Fibroblast of lung (primary cell): ENCODE data around the gene MMP25. TPM values are rescaled to one million over a fixed set of nuclear protein-coding genes. Genes with fewer than 3 reads are reported as not detected.

ENCODE experiments used
- DNase-seq, 2 donors: peaks; one replicate each; pipeline versions ENCODE4 v3.0.0 to v3.0.0-alpha.2; 2010; ENCODE audit warnings: low read depth in 2 of 2
- H2AFZ ChIP-seq: 2 replicates; pipeline ENCODE4 v1.5.1; 2012; ENCODE audit warnings: low read length, control low read depth, inconsistent platforms
- H3K27ac ChIP-seq: 2 replicates; pipeline ENCODE4 v1.5.1; 2011; ENCODE audit warnings: low read length, control low read depth; ENCODE audit not compliant: insufficient read depth
- H3K27me3 ChIP-seq: 2 replicates; pipeline ENCODE4 v1.5.1; 2011; ENCODE audit warnings: mild to moderate bottlenecking, low read length; ENCODE audit not compliant: control insufficient read depth, insufficient read depth
- H3K36me3 ChIP-seq: 2 replicates; pipeline ENCODE4 v1.5.1; 2011; ENCODE audit warnings: low read length; ENCODE audit not compliant: control insufficient read depth, insufficient read depth
- H3K4me1 ChIP-seq: 2 replicates; pipeline ENCODE4 v1.5.1; 2011; ENCODE audit warnings: low read length; ENCODE audit not compliant: control insufficient read depth, insufficient read depth; ENCODE audit errors: extremely low read depth
- H3K4me2 ChIP-seq: 2 replicates; pipeline ENCODE4 v1.5.1; 2011; ENCODE audit warnings: low read length, control low read depth; ENCODE audit not compliant: insufficient read depth; ENCODE audit errors: extremely low read depth
- H3K4me3 ChIP-seq, 4 experiments: fragments of 200-600 bp in 1 of 4; sonication (generic) in 1 of 4; replicated peaks in 1 of 4; 2 replicates each; pipeline ENCODE4 v1.5.1; 2011 to 2016; ENCODE audit warnings: low read length in 4 of 4, low read depth in 3 of 4, mild to moderate bottlenecking in 3 of 4, control low read depth in 2 of 4, inconsistent platforms in 1 of 4, mixed read lengths in 1 of 4; ENCODE audit not compliant: insufficient read depth in 1 of 4; ENCODE audit errors: control extremely low read depth in 1 of 4
- H3K79me2 ChIP-seq: 2 replicates; pipeline ENCODE4 v1.5.1; 2012; ENCODE audit warnings: mild to moderate bottlenecking, low read length, inconsistent platforms; ENCODE audit not compliant: control insufficient read depth, insufficient read depth
- H3K9ac ChIP-seq: 2 replicates; pipeline ENCODE4 v1.5.1; 2011; ENCODE audit warnings: mild to moderate bottlenecking, low read length, control low read depth; ENCODE audit not compliant: insufficient read depth
- H3K9me3 ChIP-seq: 2 replicates; pipeline ENCODE4 v1.5.1; 2012; ENCODE audit warnings: low read depth, low read length; ENCODE audit not compliant: control insufficient read depth, insufficient read depth
- H4K20me1 ChIP-seq: 2 replicates; pipeline ENCODE4 v1.5.1; 2011; ENCODE audit warnings: low read length; ENCODE audit not compliant: control insufficient read depth, insufficient read depth; ENCODE audit errors: extremely low read depth
- CTCF ChIP-seq, 2 donors: IDR thresholded peaks in 1 of 2; conservative IDR thresholded peaks in 1 of 2; 1 replicate in 1 of 2; 2 replicates in 1 of 2; pipeline ENCODE4 v1.5.1; 2011 to 2012; ENCODE audit warnings: low read length in 2 of 2, control low read depth in 1 of 2, inconsistent platforms in 1 of 2, low read depth in 1 of 2, mild to moderate bottlenecking in 1 of 2
- EZH2 ChIP-seq: IDR thresholded peaks from 2 replicates; pipeline ENCODE4 v1.5.1; 2012; ENCODE audit warnings: low read length, control low read depth, mild to moderate bottlenecking; ENCODE audit errors: missing control alignments
- polyA plus RNA-seq, 2 donors: library from polyadenylated mRNA; depleted of rRNA in 1 of 2; stranded (reverse) in 1 of 2; unstranded in 1 of 2; fragments of >200 nt; gene quantifications; 2 replicates each; pipeline ENCODE4 v1.2.1, GENCODE V29; 2011 to 2012; ENCODE audit warnings: missing spikeins in 1 of 2
- total RNA-seq: library from RNA; depleted of rRNA; stranded (reverse); fragments of >200 nt; gene quantifications from 2 replicates; pipeline ENCODE4 v1.2.1, GENCODE V29; 2014

MMP25 gene
- total and polyA plus RNA-seq, 2 donors (not counting 1 experiment from before 2014, with no cell fraction given): 0.03 TPM; not detected in 1

- TF ChIP-seq CTCF (conservative IDR thresholded peaks at IDR 0.05 in 1 of 2, IDR thresholded peaks at IDR 0.05 in 1 of 2; ENCODE audit: low read depth in 1 of 2, low read length in 2 of 2) (no peak), EZH2 (no peak)
- Histone ChIP-seq H3K36me3 (no peaks in the 10 kb centered on the region), H3K27ac (no peak overlapping the region), H3K4me1 (no peaks in the 10 kb centered on the region), H2AFZ (no peak overlapping the region), H3K9ac (no peak overlapping the region), H3K4me3 (no peak overlapping the region), H4K20me1 (no peaks in the 10 kb centered on the region), H3K79me2 (no peaks in the 10 kb centered on the region), H3K27me3 (no peaks in the 10 kb centered on the region), H3K4me2 (peak overlapping the region; percentile 96), H3K9me3 (no peaks in the 10 kb centered on the region)
- no peak for DNase-seq
Observed at GRCh38 chr16:3057181-3058138, 11.1 kb downstream of the MMP25 start.

DNA sequence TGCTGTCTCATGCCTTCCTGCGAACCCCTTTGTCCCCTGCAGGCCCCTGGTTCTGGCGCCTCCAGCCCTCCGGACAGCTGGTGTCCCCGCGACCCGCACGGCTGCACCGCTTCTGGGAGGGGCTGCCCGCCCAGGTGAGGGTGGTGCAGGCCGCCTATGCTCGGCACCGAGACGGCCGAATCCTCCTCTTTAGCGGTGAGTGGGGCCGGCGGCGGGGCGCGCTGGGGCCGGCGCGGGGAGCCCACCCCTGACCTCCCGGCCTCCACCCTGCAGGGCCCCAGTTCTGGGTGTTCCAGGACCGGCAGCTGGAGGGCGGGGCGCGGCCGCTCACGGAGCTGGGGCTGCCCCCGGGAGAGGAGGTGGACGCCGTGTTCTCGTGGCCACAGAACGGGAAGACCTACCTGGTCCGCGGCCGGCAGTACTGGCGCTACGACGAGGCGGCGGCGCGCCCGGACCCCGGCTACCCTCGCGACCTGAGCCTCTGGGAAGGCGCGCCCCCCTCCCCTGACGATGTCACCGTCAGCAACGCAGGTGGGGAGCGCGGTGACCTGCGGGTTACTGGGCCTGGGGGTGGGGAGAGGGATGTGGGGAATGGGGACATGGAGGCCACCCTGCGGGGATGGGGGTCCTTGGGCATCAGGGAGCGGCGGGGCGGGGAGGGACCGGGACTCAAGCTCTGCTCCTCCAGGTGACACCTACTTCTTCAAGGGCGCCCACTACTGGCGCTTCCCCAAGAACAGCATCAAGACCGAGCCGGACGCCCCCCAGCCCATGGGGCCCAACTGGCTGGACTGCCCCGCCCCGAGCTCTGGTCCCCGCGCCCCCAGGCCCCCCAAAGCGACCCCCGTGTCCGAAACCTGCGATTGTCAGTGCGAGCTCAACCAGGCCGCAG lies 12.0 kb downstream of the MMP25 start:
- H3K79me2 ChIP-seq: no peaks in the 10 kb centered on the region
- no peaks in the 10 kb centered on the region for H4K20me1 ChIP-seq
- DNase-seq: peak in 1 of 2 donors; percentile 9
- no peaks in the 10 kb centered on the region for H3K27me3 ChIP-seq
- no peaks in the 10 kb centered on the region for H3K4me1 ChIP-seq
- TF ChIP-seq CTCF (conservative IDR thresholded peaks at IDR 0.05 in 1 of 2, IDR thresholded peaks at IDR 0.05 in 1 of 2; ENCODE audit: low read depth in 1 of 2, low read length in 2 of 2) (peak in 1 of 2 donors; percentile 17), EZH2 (no peak)
- H3K4me3 ChIP-seq: peak overlapping the region; percentile 54 to 87 (median 79)
- H3K9ac ChIP-seq: peak overlapping the region; percentile 69
- H3K4me2 ChIP-seq: peak overlapping the region; percentile 96
- H3K27ac ChIP-seq: peak overlapping the region; percentile 43
- peak overlapping the region; percentile 75 for H2AFZ ChIP-seq
- no peaks in the 10 kb centered on the region for H3K36me3 ChIP-seq
- H3K9me3 ChIP-seq: no peaks in the 10 kb centered on the region
